MM.1S (cell line): ENCODE results near the gene TKTL1.

Experiments
- EZH2 ChIP-seq: fragments of 300-600 bp; sonication (generic); optimal IDR thresholded peaks from 2 replicates; pipeline ENCODE3; 2017; ENCODE audit warnings: low read depth, mild to moderate bottlenecking, antibody characterized with exemption, low read length, mixed read lengths
- TF ChIP-seq, protein P1 (sequence below): fragments of 300-600 bp; sonication (generic); IDR thresholded peaks from 2 replicates; pipeline ENCODE4 v1.5.1; 2016; ENCODE audit warnings: antibody characterized with exemption, low read length, mixed read lengths

DNA sequence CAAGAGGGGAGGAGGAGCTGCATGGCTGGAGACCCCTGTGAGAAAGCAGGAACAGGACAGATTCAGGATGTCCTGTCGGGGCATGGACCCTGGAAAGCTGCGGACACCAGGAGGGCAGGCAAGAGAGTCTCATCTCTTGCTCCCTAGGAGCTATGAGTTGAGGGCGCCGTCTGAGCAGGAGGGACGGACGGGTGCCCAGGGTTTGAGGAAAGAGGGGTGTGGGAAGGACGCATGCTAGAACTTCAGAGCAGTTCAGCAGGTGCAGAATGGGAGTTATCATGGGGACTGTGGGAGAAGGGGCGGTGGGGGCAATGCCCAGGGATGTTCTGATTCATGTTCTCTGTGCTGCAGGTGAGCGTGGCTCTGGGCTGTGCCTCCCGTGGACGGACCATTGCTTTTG is 24.8 kb downstream of the TKTL1 start:
- no peak for TF ChIP-seq EZH2
- TF ChIP-seq, protein P1, sequence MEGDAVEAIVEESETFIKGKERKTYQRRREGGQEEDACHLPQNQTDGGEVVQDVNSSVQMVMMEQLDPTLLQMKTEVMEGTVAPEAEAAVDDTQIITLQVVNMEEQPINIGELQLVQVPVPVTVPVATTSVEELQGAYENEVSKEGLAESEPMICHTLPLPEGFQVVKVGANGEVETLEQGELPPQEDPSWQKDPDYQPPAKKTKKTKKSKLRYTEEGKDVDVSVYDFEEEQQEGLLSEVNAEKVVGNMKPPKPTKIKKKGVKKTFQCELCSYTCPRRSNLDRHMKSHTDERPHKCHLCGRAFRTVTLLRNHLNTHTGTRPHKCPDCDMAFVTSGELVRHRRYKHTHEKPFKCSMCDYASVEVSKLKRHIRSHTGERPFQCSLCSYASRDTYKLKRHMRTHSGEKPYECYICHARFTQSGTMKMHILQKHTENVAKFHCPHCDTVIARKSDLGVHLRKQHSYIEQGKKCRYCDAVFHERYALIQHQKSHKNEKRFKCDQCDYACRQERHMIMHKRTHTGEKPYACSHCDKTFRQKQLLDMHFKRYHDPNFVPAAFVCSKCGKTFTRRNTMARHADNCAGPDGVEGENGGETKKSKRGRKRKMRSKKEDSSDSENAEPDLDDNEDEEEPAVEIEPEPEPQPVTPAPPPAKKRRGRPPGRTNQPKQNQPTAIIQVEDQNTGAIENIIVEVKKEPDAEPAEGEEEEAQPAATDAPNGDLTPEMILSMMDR: no peak
